ENCODE results near the gene PRR12.

DNA sequence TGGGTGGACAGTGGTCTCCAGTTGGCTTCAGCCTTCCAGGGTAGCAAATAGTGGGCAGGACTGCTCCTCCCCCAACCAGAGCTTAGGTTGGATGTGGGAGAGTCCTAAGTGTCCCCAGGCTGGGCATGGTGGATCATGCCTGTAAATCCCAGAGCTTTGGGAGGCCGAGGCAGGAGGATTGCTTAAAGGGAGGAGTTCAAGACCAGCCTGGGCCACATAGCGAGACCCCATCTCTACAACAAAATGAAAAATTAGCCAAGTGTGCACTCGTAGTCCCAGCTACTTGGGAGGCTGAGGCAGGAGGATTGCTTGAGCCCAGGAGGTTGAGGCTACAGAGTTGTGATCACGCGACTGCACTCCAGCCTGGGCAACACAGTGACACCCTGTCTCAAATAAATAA lies 41.6 kb downstream of the PRR12 start:
- TF ChIP-seq, protein P1, sequence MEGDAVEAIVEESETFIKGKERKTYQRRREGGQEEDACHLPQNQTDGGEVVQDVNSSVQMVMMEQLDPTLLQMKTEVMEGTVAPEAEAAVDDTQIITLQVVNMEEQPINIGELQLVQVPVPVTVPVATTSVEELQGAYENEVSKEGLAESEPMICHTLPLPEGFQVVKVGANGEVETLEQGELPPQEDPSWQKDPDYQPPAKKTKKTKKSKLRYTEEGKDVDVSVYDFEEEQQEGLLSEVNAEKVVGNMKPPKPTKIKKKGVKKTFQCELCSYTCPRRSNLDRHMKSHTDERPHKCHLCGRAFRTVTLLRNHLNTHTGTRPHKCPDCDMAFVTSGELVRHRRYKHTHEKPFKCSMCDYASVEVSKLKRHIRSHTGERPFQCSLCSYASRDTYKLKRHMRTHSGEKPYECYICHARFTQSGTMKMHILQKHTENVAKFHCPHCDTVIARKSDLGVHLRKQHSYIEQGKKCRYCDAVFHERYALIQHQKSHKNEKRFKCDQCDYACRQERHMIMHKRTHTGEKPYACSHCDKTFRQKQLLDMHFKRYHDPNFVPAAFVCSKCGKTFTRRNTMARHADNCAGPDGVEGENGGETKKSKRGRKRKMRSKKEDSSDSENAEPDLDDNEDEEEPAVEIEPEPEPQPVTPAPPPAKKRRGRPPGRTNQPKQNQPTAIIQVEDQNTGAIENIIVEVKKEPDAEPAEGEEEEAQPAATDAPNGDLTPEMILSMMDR (IDR thresholded peaks at IDR 0.05; ENCODE audit: borderline replicate concordance, extremely low read depth, low read length, poor library complexity, severe bottlenecking) = no peak
- TF ChIP-seq EZH2 (IDR thresholded peaks at IDR 0.05; ENCODE audit: borderline replicate concordance, low read depth, low read length, severe bottlenecking) = no peak
